Upper lobe of left lung (tissue), 4 donors: ENCODE data around the gene CKM.

Experiments used
- EP300 ChIP-seq, 4 donors: sonication (generic); formaldehyde crosslinking; IDR thresholded peaks; one replicate each; pipeline ENCODE4 v1.5.1; 2017; ENCODE audit warnings: antibody characterized with exemption in 4 of 4, control low read depth in 2 of 4
- POLR2AphosphoS5 ChIP-seq, 2 donors: sonication (generic); formaldehyde crosslinking; IDR thresholded peaks; one replicate each; pipeline ENCODE4 v1.5.1; 2017; ENCODE audit warnings: antibody characterized with exemption in 2 of 2
- TF ChIP-seq, protein P1 (sequence below), 6 experiments: fragments of 450-650 bp in 4 of 6; fragments of 200-600 bp in 2 of 6; sonication (generic) in 2 of 6; IDR thresholded peaks; one replicate each; pipeline ENCODE4 v1.5.1; 2016 to 2019; ENCODE audit warnings: antibody characterized with exemption in 6 of 6

DNA sequence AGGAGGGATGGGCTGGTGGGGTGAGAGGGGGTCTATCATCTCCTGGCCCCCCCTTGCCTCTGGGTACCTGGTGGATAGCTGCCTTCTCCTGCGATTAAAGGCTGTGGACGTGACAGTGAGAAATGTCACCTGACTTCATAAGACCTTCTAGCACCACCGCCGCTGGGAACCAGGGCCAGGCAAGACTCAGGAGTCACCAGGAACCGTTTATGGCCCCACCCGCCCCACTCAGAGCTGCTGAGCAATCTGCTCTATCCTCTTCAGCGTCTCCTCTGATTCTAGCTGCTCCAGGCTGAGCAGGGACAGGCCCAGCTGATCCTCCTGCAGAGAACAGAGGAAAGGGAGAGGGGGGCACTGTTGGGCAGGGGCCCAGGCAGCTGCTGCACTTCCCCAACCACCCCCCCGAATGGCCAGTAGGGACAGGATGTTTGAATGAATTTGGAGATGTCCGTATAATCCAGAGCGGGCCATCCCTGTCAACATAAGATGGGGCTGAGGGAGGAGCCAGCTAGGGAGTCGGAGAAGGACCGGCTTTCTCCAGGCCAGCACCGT, 28.8 kb upstream of the CKM start:
- TF ChIP-seq, protein P1, sequence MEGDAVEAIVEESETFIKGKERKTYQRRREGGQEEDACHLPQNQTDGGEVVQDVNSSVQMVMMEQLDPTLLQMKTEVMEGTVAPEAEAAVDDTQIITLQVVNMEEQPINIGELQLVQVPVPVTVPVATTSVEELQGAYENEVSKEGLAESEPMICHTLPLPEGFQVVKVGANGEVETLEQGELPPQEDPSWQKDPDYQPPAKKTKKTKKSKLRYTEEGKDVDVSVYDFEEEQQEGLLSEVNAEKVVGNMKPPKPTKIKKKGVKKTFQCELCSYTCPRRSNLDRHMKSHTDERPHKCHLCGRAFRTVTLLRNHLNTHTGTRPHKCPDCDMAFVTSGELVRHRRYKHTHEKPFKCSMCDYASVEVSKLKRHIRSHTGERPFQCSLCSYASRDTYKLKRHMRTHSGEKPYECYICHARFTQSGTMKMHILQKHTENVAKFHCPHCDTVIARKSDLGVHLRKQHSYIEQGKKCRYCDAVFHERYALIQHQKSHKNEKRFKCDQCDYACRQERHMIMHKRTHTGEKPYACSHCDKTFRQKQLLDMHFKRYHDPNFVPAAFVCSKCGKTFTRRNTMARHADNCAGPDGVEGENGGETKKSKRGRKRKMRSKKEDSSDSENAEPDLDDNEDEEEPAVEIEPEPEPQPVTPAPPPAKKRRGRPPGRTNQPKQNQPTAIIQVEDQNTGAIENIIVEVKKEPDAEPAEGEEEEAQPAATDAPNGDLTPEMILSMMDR (IDR thresholded peaks at IDR 0.05): no peak
- TF ChIP-seq EP300 (IDR thresholded peaks at IDR 0.05): no peak
- TF ChIP-seq POLR2AphosphoS5 (IDR thresholded peaks at IDR 0.05): no peak
